ENCODE data around the gene MIDN. TPM values are rescaled to one million over a fixed set of nuclear protein-coding genes. Genes with fewer than 3 reads are reported as not detected.
A peak's percentile ranks its signal among the peaks of the same experiment; 100 is the strongest.

The MIDN gene
- total and polyA plus RNA-seq, 3 experiments from 2014 or later, result 14.6 to 45.3 (median 39.8) TPM

GRCh38 chr19:1288833-1289685, 40.7 kb downstream of the MIDN start:
- Histone ChIP-seq H3K4me1 (ENCODE audit: insufficient read depth, low read length) (peaks cover 4% of the 10 kb centered on the region), H3K9me3 (ENCODE audit: low read length) (no peaks in the 10 kb centered on the region), H3K27me3 (ENCODE audit: insufficient read depth, low read length, poor library complexity, severe bottlenecking) (peaks cover 27% of the 10 kb centered on the region), H3K36me3 (ENCODE audit: insufficient read depth, low read length) (no peaks in the 10 kb centered on the region), H3K4me3 (ENCODE audit: low read length) (no peak overlapping the region), H3K27ac (ENCODE audit: low read depth, low read length) (no peak overlapping the region)
- peaks cover 0 to 11% (median 5%) of the 10 kb centered on the region in 3 donors for H3K4me1 Mint-ChIP-seq
- ChIA-PET POLR2A (no interaction called here), CTCF (no interaction called here)
- DNase-seq, result no peak
- H3K27ac Mint-ChIP-seq, result no peak overlapping the region
- H3K4me3 Mint-ChIP-seq, result no peak overlapping the region
- H3K36me3 Mint-ChIP-seq, result no peaks in the 10 kb centered on the region
- H3K9me3 Mint-ChIP-seq, result peaks cover 0 to 2% (median 0%) of the 10 kb centered on the region in 5 donors
- H3K27me3 Mint-ChIP-seq, result peaks cover 20 to 26% of the 10 kb centered on the region in 2 donors

GRCh38 chr19:1289686-1290025, 41.3 kb downstream of the MIDN start:
- Histone ChIP-seq H3K27me3 (ENCODE audit: insufficient read depth, low read length, poor library complexity, severe bottlenecking) (peaks cover 27% of the 10 kb centered on the region), H3K9me3 (ENCODE audit: low read length) (no peaks in the 10 kb centered on the region), H3K27ac (ENCODE audit: low read depth, low read length) (no peak overlapping the region), H3K4me1 (ENCODE audit: insufficient read depth, low read length) (peaks cover 4% of the 10 kb centered on the region), H3K4me3 (ENCODE audit: low read length) (no peak overlapping the region), H3K36me3 (ENCODE audit: insufficient read depth, low read length) (no peaks in the 10 kb centered on the region)
- Mint-ChIP-seq H3K9me3 (no peaks in the 10 kb centered on the region), H3K36me3 (no peaks in the 10 kb centered on the region), H3K4me1 (peaks cover 0 to 8% (median 2%) of the 10 kb centered on the region in 3 donors), H3K27me3 (peaks cover 17 to 22% of the 10 kb centered on the region in 2 donors), H3K4me3 (no peak overlapping the region), H3K27ac (peak overlapping the region in 1 of 8 donors; percentile 24)
- POLR2A ChIA-PET, result no interaction called here
- DNase-seq, result no peak
- CTCF ChIA-PET, result no interaction called here

GRCh38 chr19:1290196-1290702, 41.9 kb downstream of the MIDN start:
- H3K4me3 Mint-ChIP-seq, result no peak overlapping the region
- H3K27ac ChIP-seq (ENCODE audit: low read depth, low read length), result no peak overlapping the region
- no peaks in the 10 kb centered on the region for H3K9me3 ChIP-seq (ENCODE audit: low read length)
- no peak for DNase-seq
- H3K4me3 ChIP-seq (ENCODE audit: low read length), result no peak overlapping the region
- peaks cover 4% of the 10 kb centered on the region for H3K4me1 ChIP-seq (ENCODE audit: insufficient read depth, low read length)
- H3K4me1 Mint-ChIP-seq, result peaks cover 0 to 5% (median 3%) of the 10 kb centered on the region in 3 donors
- no peaks in the 10 kb centered on the region for H3K9me3 Mint-ChIP-seq
- H3K27me3 Mint-ChIP-seq, result peaks cover 12 to 18% of the 10 kb centered on the region in 2 donors
- no peaks in the 10 kb centered on the region for H3K36me3 ChIP-seq (ENCODE audit: insufficient read depth, low read length)
- ChIA-PET CTCF (no interaction called here), POLR2A (no interaction called here)
- no peak overlapping the region for H3K27ac Mint-ChIP-seq
- peaks cover 27% of the 10 kb centered on the region for H3K27me3 ChIP-seq (ENCODE audit: insufficient read depth, low read length, poor library complexity, severe bottlenecking)
- no peaks in the 10 kb centered on the region for H3K36me3 Mint-ChIP-seq

GRCh38 chr19:1290703-1291651, 42.6 kb downstream of the MIDN start:
- Mint-ChIP-seq H3K4me1 (peaks cover 0 to 5% (median 3%) of the 10 kb centered on the region in 3 donors), H3K27ac (no peak overlapping the region), H3K27me3 (peaks cover 12 to 18% of the 10 kb centered on the region in 2 donors), H3K36me3 (no peaks in the 10 kb centered on the region), H3K9me3 (no peaks in the 10 kb centered on the region), H3K4me3 (no peak overlapping the region)
- no peaks in the 10 kb centered on the region for H3K36me3 ChIP-seq (ENCODE audit: insufficient read depth, low read length)
- no peaks in the 10 kb centered on the region for H3K9me3 ChIP-seq (ENCODE audit: low read length)
- no peak overlapping the region for H3K4me3 ChIP-seq (ENCODE audit: low read length)
- no peak for DNase-seq
- peaks cover 4% of the 10 kb centered on the region for H3K4me1 ChIP-seq (ENCODE audit: insufficient read depth, low read length)
- peaks cover 26% of the 10 kb centered on the region for H3K27me3 ChIP-seq (ENCODE audit: insufficient read depth, low read length, poor library complexity, severe bottlenecking)
- CTCF ChIA-PET, result interaction anchor here (1.3 kb wide), 1 partner anchor 11 kb away, joined by 4 read pairs; no protein-coding TSS in a partner anchor
- no peak overlapping the region for H3K27ac ChIP-seq (ENCODE audit: low read depth, low read length)
- POLR2A ChIA-PET, result no interaction called here

GRCh38 chr19:1291761-1292418, 43.5 kb downstream of the MIDN start:
- Histone ChIP-seq H3K27me3 (ENCODE audit: insufficient read depth, low read length, poor library complexity, severe bottlenecking) (peaks cover 22% of the 10 kb centered on the region), H3K4me3 (ENCODE audit: low read length) (no peak overlapping the region), H3K36me3 (ENCODE audit: insufficient read depth, low read length) (no peaks in the 10 kb centered on the region), H3K9me3 (ENCODE audit: low read length) (no peaks in the 10 kb centered on the region), H3K4me1 (ENCODE audit: insufficient read depth, low read length) (no peaks in the 10 kb centered on the region), H3K27ac (ENCODE audit: low read depth, low read length) (no peak overlapping the region)
- no peaks in the 10 kb centered on the region for H3K9me3 Mint-ChIP-seq
- no peak overlapping the region for H3K4me3 Mint-ChIP-seq
- CTCF ChIA-PET, result interaction anchor here (1.3 kb wide), 1 partner anchor 12 kb away, joined by 4 read pairs; no protein-coding TSS in a partner anchor
- H3K4me1 Mint-ChIP-seq, result peaks cover 0 to 1% (median 0%) of the 10 kb centered on the region in 3 donors
- no peaks in the 10 kb centered on the region for H3K36me3 Mint-ChIP-seq
- H3K27me3 Mint-ChIP-seq, result peaks cover 12 to 15% of the 10 kb centered on the region in 2 donors
- POLR2A ChIA-PET, result no interaction called here
- no peak for DNase-seq
- no peak overlapping the region for H3K27ac Mint-ChIP-seq

- Histone ChIP-seq H3K9me3 (ENCODE audit: low read length) (no peaks in the 10 kb centered on the region), H3K27me3 (ENCODE audit: insufficient read depth, low read length, poor library complexity, severe bottlenecking) (peaks cover 19% of the 10 kb centered on the region), H3K4me1 (ENCODE audit: insufficient read depth, low read length) (no peaks in the 10 kb centered on the region), H3K4me3 (ENCODE audit: low read length) (no peak overlapping the region), H3K27ac (ENCODE audit: low read depth, low read length) (no peak overlapping the region), H3K36me3 (ENCODE audit: insufficient read depth, low read length) (no peaks in the 10 kb centered on the region)
- H3K9me3 Mint-ChIP-seq, result no peaks in the 10 kb centered on the region
- H3K27ac Mint-ChIP-seq, result peak overlapping the region in 1 of 8 donors; percentile 43
- ChIA-PET CTCF (no interaction called here), POLR2A (no interaction called here)
- DNase-seq, result no peak
- peak overlapping the region in 1 of 7 donors; percentile 23 for H3K4me3 Mint-ChIP-seq
- peaks cover 11 to 15% of the 10 kb centered on the region in 2 donors for H3K27me3 Mint-ChIP-seq
- no peaks in the 10 kb centered on the region for H3K36me3 Mint-ChIP-seq
- peaks cover 0 to 1% (median 0%) of the 10 kb centered on the region in 3 donors for H3K4me1 Mint-ChIP-seq
Measured at GRCh38 chr19:1292419-1293151, 44.2 kb downstream of the MIDN start.

GRCh38 chr19:1293782-1294604, 45.6 kb downstream of the MIDN start:
- Mint-ChIP-seq H3K36me3 (no peaks in the 10 kb centered on the region), H3K9me3 (no peaks in the 10 kb centered on the region), H3K4me1 (peaks cover 0 to 1% (median 0%) of the 10 kb centered on the region in 3 donors), H3K27ac (no peak overlapping the region), H3K27me3 (peaks cover 10 to 13% of the 10 kb centered on the region in 2 donors), H3K4me3 (no peak overlapping the region)
- no peaks in the 10 kb centered on the region for H3K4me1 ChIP-seq (ENCODE audit: insufficient read depth, low read length)
- peaks cover 14% of the 10 kb centered on the region for H3K27me3 ChIP-seq (ENCODE audit: insufficient read depth, low read length, poor library complexity, severe bottlenecking)
- DNase-seq, result no peak
- H3K36me3 ChIP-seq (ENCODE audit: insufficient read depth, low read length), result no peaks in the 10 kb centered on the region
- ChIA-PET CTCF (no interaction called here), POLR2A (no interaction called here)
- no peak overlapping the region for H3K4me3 ChIP-seq (ENCODE audit: low read length)
- no peak overlapping the region for H3K27ac ChIP-seq (ENCODE audit: low read depth, low read length)
- H3K9me3 ChIP-seq (ENCODE audit: low read length), result no peaks in the 10 kb centered on the region

Data from CD8-positive, alpha-beta memory T cell (primary cell).